Measurements from ENCODE around the gene MSI2.

MSI2 gene

GRCh38 chr17:57644326-57644725 is 388.0 kb downstream of the MSI2 start:
- H2AFZ ChIP-seq (ENCODE audit: low read length) = no peak overlapping the region
- peaks cover 86% of the 10 kb centered on the region; the same call in 1 of the 2 replicates for H3K36me3 ChIP-seq (ENCODE audit: insufficient read depth, low read length)
- TF ChIP-seq CTCF (conservative IDR thresholded peaks at IDR 0.05; ENCODE audit: low read length) = no peak
- TF ChIP-seq EZH2phosphoT487 (IDR thresholded peaks at IDR 0.05; ENCODE audit: borderline replicate concordance) = no peak
- no peaks in the 10 kb centered on the region for H3K9me2 ChIP-seq (replicated peaks; ENCODE audit: low read depth, low read length)
- H3K79me2 ChIP-seq (ENCODE audit: insufficient read depth, low read length) = no peaks in the 10 kb centered on the region
- H3K9me3 ChIP-seq (ENCODE audit: insufficient read depth, low read depth, low read length) = no peaks in the 10 kb centered on the region
- no peak overlapping the region for H3K9ac ChIP-seq (ENCODE audit: low read depth, low read length, poor library complexity, severe bottlenecking)
- no peak overlapping the region for H3K4me3 ChIP-seq (ENCODE audit: low read length, poor library complexity, severe bottlenecking)
- no peaks in the 10 kb centered on the region for H3F3A ChIP-seq (ENCODE audit: low read depth)
- H3K4me1 ChIP-seq (ENCODE audit: insufficient read depth, low read length, poor library complexity, severe bottlenecking) = no peaks in the 10 kb centered on the region
- no peaks in the 10 kb centered on the region for H3K27me3 ChIP-seq (ENCODE audit: insufficient read depth, low read length, poor library complexity, severe bottlenecking)
- no peak overlapping the region for H3K4me2 ChIP-seq (ENCODE audit: low read depth, low read length, poor library complexity, severe bottlenecking)
- H4K20me1 ChIP-seq (ENCODE audit: insufficient read depth, low read length, poor library complexity, severe bottlenecking) = no peaks in the 10 kb centered on the region

- no peaks in the 10 kb centered on the region for H3K4me1 ChIP-seq (ENCODE audit: insufficient read depth, low read length, poor library complexity, severe bottlenecking)
- TF ChIP-seq CTCF (conservative IDR thresholded peaks at IDR 0.05; ENCODE audit: low read length) (no peak), EZH2phosphoT487 (IDR thresholded peaks at IDR 0.05; ENCODE audit: borderline replicate concordance) (no peak)
- no peak overlapping the region for H3K4me2 ChIP-seq (ENCODE audit: low read depth, low read length, poor library complexity, severe bottlenecking)
- H3K9ac ChIP-seq (ENCODE audit: low read depth, low read length, poor library complexity, severe bottlenecking) = no peak overlapping the region
- peaks cover 88% of the 10 kb centered on the region; the same call in 1 of the 2 replicates for H3K36me3 ChIP-seq (ENCODE audit: insufficient read depth, low read length)
- no peaks in the 10 kb centered on the region for H3F3A ChIP-seq (ENCODE audit: low read depth)
- no peak overlapping the region for H3K4me3 ChIP-seq (ENCODE audit: low read length, poor library complexity, severe bottlenecking)
- H2AFZ ChIP-seq (ENCODE audit: low read length) = no peak overlapping the region
- H3K79me2 ChIP-seq (ENCODE audit: insufficient read depth, low read length) = no peaks in the 10 kb centered on the region
- no peaks in the 10 kb centered on the region for H3K9me2 ChIP-seq (replicated peaks; ENCODE audit: low read depth, low read length)
- H4K20me1 ChIP-seq (ENCODE audit: insufficient read depth, low read length, poor library complexity, severe bottlenecking) = no peaks in the 10 kb centered on the region
- H3K9me3 ChIP-seq (ENCODE audit: insufficient read depth, low read depth, low read length) = no peaks in the 10 kb centered on the region
- H3K27me3 ChIP-seq (ENCODE audit: insufficient read depth, low read length, poor library complexity, severe bottlenecking) = no peaks in the 10 kb centered on the region
These were observed 389.8 kb downstream of the MSI2 start for GRCh38 chr17:57645950-57646665.

GRCh38 chr17:57648720-57649119 is 392.4 kb downstream of the MSI2 start:
- Histone ChIP-seq H3F3A (ENCODE audit: low read depth) (no peaks in the 10 kb centered on the region), H3K4me2 (ENCODE audit: low read depth, low read length, poor library complexity, severe bottlenecking) (no peak overlapping the region), H3K4me1 (ENCODE audit: insufficient read depth, low read length, poor library complexity, severe bottlenecking) (no peaks in the 10 kb centered on the region), H3K4me3 (ENCODE audit: low read length, poor library complexity, severe bottlenecking) (no peak overlapping the region), H3K36me3 (ENCODE audit: insufficient read depth, low read length) (peaks cover 80% of the 10 kb centered on the region; the same call in 1 of the 2 replicates), H2AFZ (ENCODE audit: low read length) (no peak overlapping the region), H3K9me3 (ENCODE audit: insufficient read depth, low read depth, low read length) (no peaks in the 10 kb centered on the region), H3K9me2 (replicated peaks; ENCODE audit: low read depth, low read length) (no peaks in the 10 kb centered on the region), H3K79me2 (ENCODE audit: insufficient read depth, low read length) (no peaks in the 10 kb centered on the region), H3K9ac (ENCODE audit: low read depth, low read length, poor library complexity, severe bottlenecking) (no peak overlapping the region), H3K27me3 (ENCODE audit: insufficient read depth, low read length, poor library complexity, severe bottlenecking) (no peaks in the 10 kb centered on the region), H4K20me1 (ENCODE audit: insufficient read depth, low read length, poor library complexity, severe bottlenecking) (no peaks in the 10 kb centered on the region)
- no peak for TF ChIP-seq CTCF (conservative IDR thresholded peaks at IDR 0.05; ENCODE audit: low read length)
- TF ChIP-seq EZH2phosphoT487 (IDR thresholded peaks at IDR 0.05; ENCODE audit: borderline replicate concordance) = no peak
